ENCODE measurements around the gene TTLL8.

- no peak for TF ChIP-seq CTCF (IDR thresholded peaks at IDR 0.05)
- TF ChIP-seq USF2 (IDR thresholded peaks at IDR 0.05), result no peak
These were observed 24.2 kb upstream of the TTLL8 start for GRCh38 chr22:50082197-50082715.

All from A549 (cell line).